Uterus (tissue), 4 donors: ENCODE measurements around the gene NUCB2. TPM values are rescaled to one million over a fixed set of nuclear protein-coding genes. Genes with fewer than 3 reads are reported as not detected.
A peak's percentile ranks its signal among the peaks of the same experiment; 100 is the strongest.

ENCODE experiments used
- DNase-seq, 2 donors: peaks; one replicate each; pipeline ENCODE4 v3.0.0-alpha.2; 2019 to 2020
- H3K27ac ChIP-seq, 2 donors: fragments of 200-600 bp; sonication (generic); 1 replicate in 1 of 2; 2 replicates in 1 of 2; pipeline ENCODE4 v1.5.1; 2016 to 2018
- H3K27me3 ChIP-seq, 2 donors: fragments of 200-600 bp; sonication (generic); one replicate each; pipeline ENCODE4 v1.5.1; 2018 to 2019; ENCODE audit warnings: control low read depth in 1 of 2
- H3K36me3 ChIP-seq, 2 donors: fragments of 200-600 bp; sonication (generic); one replicate each; pipeline ENCODE4 v1.5.1; 2019; ENCODE audit warnings: control low read depth in 1 of 2
- H3K4me1 ChIP-seq, 2 donors: fragments of 200-600 bp; sonication (generic); one replicate each; pipeline ENCODE4 v1.5.1; 2018 to 2019; ENCODE audit warnings: control low read depth in 1 of 2
- H3K4me3 ChIP-seq, 2 donors: fragments of 200-600 bp; sonication (generic); 1 replicate in 1 of 2; 2 replicates in 1 of 2; pipeline ENCODE4 v1.5.1; 2018 to 2019; ENCODE audit warnings: mild to moderate bottlenecking in 1 of 2
- H3K9me3 ChIP-seq, 2 donors: fragments of 200-600 bp; sonication (generic); one replicate each; pipeline ENCODE4 v1.5.1; 2019; ENCODE audit warnings: control low read depth in 1 of 2
- CTCF ChIP-seq, 4 experiments: fragments of 200-600 bp in 2 of 4; fragments of 450-650 bp in 2 of 4; sonication (generic) in 2 of 4; IDR thresholded peaks; one replicate each; pipeline ENCODE4 v1.5.1; 2016 to 2019; ENCODE audit warnings: antibody characterized with exemption in 4 of 4, mild to moderate bottlenecking in 2 of 4, moderate library complexity in 1 of 4
- POLR2A ChIP-seq, 2 donors: fragments of 450-650 bp; IDR thresholded peaks; one replicate each; pipeline ENCODE4 v1.6.1; 2016; ENCODE audit warnings: antibody characterized with exemption in 2 of 2, mild to moderate bottlenecking in 1 of 2, moderate library complexity in 1 of 2
- intact Hi-C: fragments of 100-400 bp; cut with DNase I; formaldehyde crosslinking; loops from one replicate; pipeline ENCODE4 v1.15.1; 2023; ENCODE audit warnings: low total_unique reads
- total RNA-seq, 4 donors: library from RNA; depleted of rRNA in 3 of 4; stranded (reverse); fragments of >200 nt in 3 of 4; gene quantifications; one replicate each; pipeline versions ENCODE4 v1.1.0 to v1.2.4, GENCODE V29; 2014 to 2023
- donor health status: DM: yes; HTN: yes; CAD: no.

Gene NUCB2
- total RNA-seq, 4 donors from 2014 or later, result 22.0 to 132 (median 68.3) TPM

GRCh38 chr11:17275400-17276235 lies 921 bp upstream of the NUCB2 start:
- Histone ChIP-seq H3K4me1 (no peaks in the 10 kb centered on the region), H3K27me3 (no peaks in the 10 kb centered on the region), H3K36me3 (no peaks in the 10 kb centered on the region), H3K27ac (peak overlapping the region; percentile 87 to 90), H3K4me3 (peak overlapping the region; percentile 64 to 92), H3K9me3 (no peaks in the 10 kb centered on the region)
- intact Hi-C loops, result no loop called here
- DNase-seq, result no peak
- no peak for TF ChIP-seq CTCF (IDR thresholded peaks at IDR 0.05)
- TF ChIP-seq POLR2A (IDR thresholded peaks at IDR 0.05), result no peak

- H3K4me1 ChIP-seq, result no peaks in the 10 kb centered on the region
These were observed 565 bp downstream of the NUCB2 start for GRCh38 chr11:17277024-17277584.

GRCh38 chr11:17280494-17281127 lies 4.1 kb downstream of the NUCB2 start:
- intact Hi-C loops, result no loop called here
- Histone ChIP-seq H3K27ac (no peak overlapping the region), H3K9me3 (no peaks in the 10 kb centered on the region), H3K36me3 (no peaks in the 10 kb centered on the region), H3K4me3 (no peak overlapping the region), H3K27me3 (no peaks in the 10 kb centered on the region), H3K4me1 (no peaks in the 10 kb centered on the region)
- DNase-seq, result no peak
- TF ChIP-seq CTCF (IDR thresholded peaks at IDR 0.05), result no peak
- TF ChIP-seq POLR2A (IDR thresholded peaks at IDR 0.05), result no peak

More at GRCh38 chr11:17277024-17277584, 565 bp downstream of the NUCB2 start:
- Histone ChIP-seq H3K9me3 (no peaks in the 10 kb centered on the region), H3K27ac (peak overlapping the region; percentile 87 to 90), H3K27me3 (no peaks in the 10 kb centered on the region), H3K36me3 (no peaks in the 10 kb centered on the region), H3K4me3 (peak overlapping the region; percentile 64 to 92)
- no peak for TF ChIP-seq CTCF (IDR thresholded peaks at IDR 0.05)
- no peak for TF ChIP-seq POLR2A (IDR thresholded peaks at IDR 0.05)
- no peak for DNase-seq
- intact Hi-C loops, result no loop called here

- intact Hi-C loops, result no loop called here
- H3K27ac ChIP-seq, result no peak overlapping the region
- no peaks in the 10 kb centered on the region for H3K36me3 ChIP-seq
- no peaks in the 10 kb centered on the region for H3K27me3 ChIP-seq
- no peaks in the 10 kb centered on the region for H3K9me3 ChIP-seq
- H3K4me1 ChIP-seq, result no peaks in the 10 kb centered on the region
- no peak overlapping the region for H3K4me3 ChIP-seq
- no peak for DNase-seq
- TF ChIP-seq CTCF (IDR thresholded peaks at IDR 0.05), result no peak
- no peak for TF ChIP-seq POLR2A (IDR thresholded peaks at IDR 0.05)
These were observed 9.8 kb downstream of the NUCB2 start for GRCh38 chr11:17286332-17286731.

- H3K27ac ChIP-seq, result no peak overlapping the region
- intact Hi-C loops, result no loop called here
- no peaks in the 10 kb centered on the region for H3K4me1 ChIP-seq
- H3K36me3 ChIP-seq, result no peaks in the 10 kb centered on the region
- DNase-seq, result no peak
- TF ChIP-seq CTCF (IDR thresholded peaks at IDR 0.05) (no peak), POLR2A (IDR thresholded peaks at IDR 0.05) (no peak)
- H3K9me3 ChIP-seq, result no peaks in the 10 kb centered on the region
- H3K27me3 ChIP-seq, result no peaks in the 10 kb centered on the region
- no peak overlapping the region for H3K4me3 ChIP-seq
These were observed 10.5 kb downstream of the NUCB2 start for GRCh38 chr11:17287058-17287457.
